Keratinocyte (primary cell): ENCODE results near the gene PRRC2C.

ENCODE experiments used
- CTCF ChIP-seq, 3 experiments: IDR thresholded peaks in 1 of 3; conservative IDR thresholded peaks in 1 of 3; optimal IDR thresholded peaks in 1 of 3; 2 replicates in 2 of 3; 3 replicates in 1 of 3; pipeline versions ENCODE3 to v1.5.1; 2011; ENCODE audit warnings: low read length in 3 of 3, mild to moderate bottlenecking in 3 of 3, moderate library complexity in 2 of 3, control low read depth in 1 of 3, inconsistent platforms in 1 of 3; ENCODE audit not compliant: insufficient read depth in 2 of 3; ENCODE audit errors: extremely low read depth in 1 of 3
- EZH2 ChIP-seq: IDR thresholded peaks from one replicate; pipeline ENCODE4 v1.6.1; 2012; ENCODE audit warnings: inconsistent platforms, mild to moderate bottlenecking, low read length, moderate library complexity

- no peak for TF ChIP-seq EZH2
- TF ChIP-seq CTCF (optimal IDR thresholded peaks at IDR 0.05 in 1 of 3, IDR thresholded peaks at IDR 0.05 in 1 of 3, conservative IDR thresholded peaks at IDR 0.05 in 1 of 3; ENCODE audit: extremely low read depth in 1 of 3, insufficient read depth in 2 of 3, low read length in 3 of 3): no peak
These were observed 115.5 kb downstream of the PRRC2C start for GRCh38 chr1:171600862-171601261.
